GM18520 (cell line): ENCODE data around the gene AMER1.
"Not testable (repeated sequence)": the region's sequence is repeated elsewhere in the genome, so short reads cannot be mapped to it uniquely, and the experiment has no call there.

ENCODE experiments used
- ATAC-seq: cut with Tn5 transposase; IDR thresholded peaks from one replicate; pipeline ENCODE4 v1.9.1; 2021; ENCODE audit not compliant: unreplicated experiment

AMER1 gene

GRCh38 chrX:64205441-64205734, at the start of gene AMER1:
TSS of gene AMER1 (minus strand) at chrX:64205708. CDS start at chrX:64193286, 12,422 bp downstream.
- peak; percentile 17 for ATAC-seq

- ATAC-seq: no peak
Measured at GRCh38 chrX:64230123-64230970, 24.8 kb upstream of the AMER1 start, which contains the start of gene ASB12. TSS of gene ASB12 (minus strand) at chrX:64230607. CDS start at chrX:64225650, 4,957 bp downstream.

- ATAC-seq: no peak
Measured at GRCh38 chrX:64229154-64229553, 23.6 kb upstream of the AMER1 start.

GRCh38 chrX:64218023-64218422, 12.5 kb upstream of the AMER1 start:
- no peak for ATAC-seq

- not testable (repeated sequence) for ATAC-seq
Measured at GRCh38 chrX:64213989-64214388, 8.5 kb upstream of the AMER1 start.

GRCh38 chrX:64206556-64207162, 1.2 kb upstream of the AMER1 start:
- no peak for ATAC-seq

GRCh38 chrX:64205735-64206501, 410 bp upstream of the AMER1 start:
- peak; percentile 78 for ATAC-seq

- no peak for ATAC-seq
Measured at GRCh38 chrX:64204701-64205440, 637 bp downstream of the AMER1 start.

- no peak for ATAC-seq
Measured at GRCh38 chrX:64204252-64204651, 1.3 kb downstream of the AMER1 start.

- ATAC-seq: no peak
Measured at GRCh38 chrX:64202808-64203325, 2.6 kb downstream of the AMER1 start.

GRCh38 chrX:64198036-64198435, 7.5 kb downstream of the AMER1 start:
- no peak for ATAC-seq

- no peak for ATAC-seq
Measured at GRCh38 chrX:64196606-64197005, 8.9 kb downstream of the AMER1 start.

GRCh38 chrX:64195862-64196261, 9.6 kb downstream of the AMER1 start:
- no peak for ATAC-seq

GRCh38 chrX:64192673-64193072, 12.8 kb downstream of the AMER1 start:
- no peak for ATAC-seq

GRCh38 chrX:64192040-64192439, 13.5 kb downstream of the AMER1 start:
- ATAC-seq: no peak

GRCh38 chrX:64191281-64192010, 14.1 kb downstream of the AMER1 start:
- ATAC-seq: no peak

GRCh38 chrX:64190136-64190740, 15.3 kb downstream of the AMER1 start:
- no peak for ATAC-seq

GRCh38 chrX:64188901-64189300, 16.6 kb downstream of the AMER1 start:
- ATAC-seq: no peak

- ATAC-seq: no peak
Measured at GRCh38 chrX:64187762-64188150, 17.8 kb downstream of the AMER1 start.
